ENCODE data around the gene IFT25.
A peak's percentile ranks its signal among the peaks of the same experiment; 100 is the strongest.

IFT25 gene

GRCh38 chr1:53946252-53947171 is 1.0 kb upstream of the IFT25 start, which contains the start of gene LRRC42:
Gene LRRC42, plus strand, starts transcription at chr1:53946350. Its CDS starts 5,650 bp downstream, at chr1:53952000.
- Histone ChIP-seq H3K9ac (ENCODE audit: low read depth in 1 of 2, low read length in 2 of 2) (peak within 1 kb of the TSS; percentile 80 to 85), H3K36me3 (ENCODE audit: control insufficient read depth in 1 of 2, insufficient read depth in 2 of 2, low read length in 2 of 2) (no peaks in the 10 kb centered on the region), H3K9me3 (ENCODE audit: control insufficient read depth in 1 of 2, low read length in 2 of 2) (no peaks in the 10 kb centered on the region), H3K27me3 (ENCODE audit: control insufficient read depth in 1 of 2, insufficient read depth in 2 of 2, low read length in 2 of 2) (no peaks in the 10 kb centered on the region), H3K4me3 (ENCODE audit: low read depth in 1 of 2, low read length in 2 of 2) (peak within 1 kb of the TSS; percentile 84 to 93), H3K4me1 (ENCODE audit: control insufficient read depth in 1 of 2, insufficient read depth in 2 of 2, low read length in 2 of 2) (peaks cover 13 to 16% of the 10 kb centered on the region in 2 donors), H3K27ac (ENCODE audit: low read depth, low read length) (peak within 1 kb of the TSS; percentile 81)

- Histone ChIP-seq H3K4me1 (ENCODE audit: control insufficient read depth in 1 of 2, insufficient read depth in 2 of 2, low read length in 2 of 2) (peaks cover 13 to 16% of the 10 kb centered on the region in 2 donors), H3K9me3 (ENCODE audit: control insufficient read depth in 1 of 2, low read length in 2 of 2) (no peaks in the 10 kb centered on the region), H3K36me3 (ENCODE audit: control insufficient read depth in 1 of 2, insufficient read depth in 2 of 2, low read length in 2 of 2) (no peaks in the 10 kb centered on the region)
Measured at GRCh38 chr1:53945183-53945432, 391 bp downstream of the IFT25 start.

GRCh38 chr1:53944469-53945182 is 873 bp downstream of the IFT25 start:
- Histone ChIP-seq H3K27ac (ENCODE audit: low read depth, low read length) (no peak overlapping the region), H3K9me3 (ENCODE audit: control insufficient read depth in 1 of 2, low read length in 2 of 2) (no peaks in the 10 kb centered on the region)

More at GRCh38 chr1:53945183-53945432, 391 bp downstream of the IFT25 start:
- peak overlapping the region; percentile 80 to 85 for H3K9ac ChIP-seq (ENCODE audit: low read depth in 1 of 2, low read length in 2 of 2)
- peak overlapping the region; percentile 84 to 93 for H3K4me3 ChIP-seq (ENCODE audit: low read depth in 1 of 2, low read length in 2 of 2)
- peak overlapping the region; percentile 78 for H3K27ac ChIP-seq (ENCODE audit: low read depth, low read length)
- H3K27me3 ChIP-seq (ENCODE audit: control insufficient read depth in 1 of 2, insufficient read depth in 2 of 2, low read length in 2 of 2), result no peaks in the 10 kb centered on the region

GRCh38 chr1:53943490-53944043 is 1.9 kb downstream of the IFT25 start:
- Histone ChIP-seq H3K4me1 (ENCODE audit: control insufficient read depth in 1 of 2, insufficient read depth in 2 of 2, low read length in 2 of 2) (peaks cover 13 to 16% of the 10 kb centered on the region in 2 donors), H3K36me3 (ENCODE audit: control insufficient read depth in 1 of 2, insufficient read depth in 2 of 2, low read length in 2 of 2) (no peaks in the 10 kb centered on the region), H3K27ac (ENCODE audit: low read depth, low read length) (no peak overlapping the region), H3K27me3 (ENCODE audit: control insufficient read depth in 1 of 2, insufficient read depth in 2 of 2, low read length in 2 of 2) (no peaks in the 10 kb centered on the region), H3K9me3 (ENCODE audit: control insufficient read depth in 1 of 2, low read length in 2 of 2) (no peaks in the 10 kb centered on the region), H3K4me3 (ENCODE audit: low read depth in 1 of 2, low read length in 2 of 2) (no peak overlapping the region), H3K9ac (ENCODE audit: low read depth in 1 of 2, low read length in 2 of 2) (no peak overlapping the region)

More at GRCh38 chr1:53944469-53945182, 873 bp downstream of the IFT25 start:
- no peaks in the 10 kb centered on the region for H3K27me3 ChIP-seq (ENCODE audit: control insufficient read depth in 1 of 2, insufficient read depth in 2 of 2, low read length in 2 of 2)
- peaks cover 13 to 16% of the 10 kb centered on the region in 2 donors for H3K4me1 ChIP-seq (ENCODE audit: control insufficient read depth in 1 of 2, insufficient read depth in 2 of 2, low read length in 2 of 2)
- peak overlapping the region; percentile 80 to 85 for H3K9ac ChIP-seq (ENCODE audit: low read depth in 1 of 2, low read length in 2 of 2)
- H3K36me3 ChIP-seq (ENCODE audit: control insufficient read depth in 1 of 2, insufficient read depth in 2 of 2, low read length in 2 of 2), result no peaks in the 10 kb centered on the region
- peak overlapping the region; percentile 84 to 93 for H3K4me3 ChIP-seq (ENCODE audit: low read depth in 1 of 2, low read length in 2 of 2)

- Histone ChIP-seq H3K9me3 (ENCODE audit: control insufficient read depth in 1 of 2, low read length in 2 of 2) (no peaks in the 10 kb centered on the region), H3K27me3 (ENCODE audit: control insufficient read depth in 1 of 2, insufficient read depth in 2 of 2, low read length in 2 of 2) (no peaks in the 10 kb centered on the region), H3K4me3 (ENCODE audit: low read depth in 1 of 2, low read length in 2 of 2) (no peak overlapping the region), H3K9ac (ENCODE audit: low read depth in 1 of 2, low read length in 2 of 2) (no peak overlapping the region), H3K36me3 (ENCODE audit: control insufficient read depth in 1 of 2, insufficient read depth in 2 of 2, low read length in 2 of 2) (no peaks in the 10 kb centered on the region), H3K27ac (ENCODE audit: low read depth, low read length) (no peak overlapping the region), H3K4me1 (ENCODE audit: control insufficient read depth in 1 of 2, insufficient read depth in 2 of 2, low read length in 2 of 2) (peaks cover 13 to 16% of the 10 kb centered on the region in 2 donors)
Measured at GRCh38 chr1:53943090-53943489, 2.4 kb downstream of the IFT25 start.

- H3K9ac ChIP-seq (ENCODE audit: low read depth in 1 of 2, low read length in 2 of 2), result no peak overlapping the region
- peaks cover 11 to 14% of the 10 kb centered on the region in 2 donors for H3K4me1 ChIP-seq (ENCODE audit: control insufficient read depth in 1 of 2, insufficient read depth in 2 of 2, low read length in 2 of 2)
- no peaks in the 10 kb centered on the region for H3K9me3 ChIP-seq (ENCODE audit: control insufficient read depth in 1 of 2, low read length in 2 of 2)
- H3K27me3 ChIP-seq (ENCODE audit: control insufficient read depth in 1 of 2, insufficient read depth in 2 of 2, low read length in 2 of 2), result no peaks in the 10 kb centered on the region
- H3K27ac ChIP-seq (ENCODE audit: low read depth, low read length), result no peak overlapping the region
- H3K36me3 ChIP-seq (ENCODE audit: control insufficient read depth in 1 of 2, insufficient read depth in 2 of 2, low read length in 2 of 2), result no peaks in the 10 kb centered on the region
- no peak overlapping the region for H3K4me3 ChIP-seq (ENCODE audit: low read depth in 1 of 2, low read length in 2 of 2)
Measured at GRCh38 chr1:53942127-53942957, 3.2 kb downstream of the IFT25 start.

- H3K4me1 ChIP-seq (ENCODE audit: control insufficient read depth in 1 of 2, insufficient read depth in 2 of 2, low read length in 2 of 2), result no peaks in the 10 kb centered on the region
- H3K36me3 ChIP-seq (ENCODE audit: control insufficient read depth in 1 of 2, insufficient read depth in 2 of 2, low read length in 2 of 2), result peaks cover 0 to 5% of the 10 kb centered on the region in 2 donors
- no peak overlapping the region for H3K9ac ChIP-seq (ENCODE audit: low read depth in 1 of 2, low read length in 2 of 2)
- no peaks in the 10 kb centered on the region for H3K27me3 ChIP-seq (ENCODE audit: control insufficient read depth in 1 of 2, insufficient read depth in 2 of 2, low read length in 2 of 2)
- no peak overlapping the region for H3K4me3 ChIP-seq (ENCODE audit: low read depth in 1 of 2, low read length in 2 of 2)
- H3K27ac ChIP-seq (ENCODE audit: low read depth, low read length), result no peak overlapping the region
- peaks cover 5 to 11% of the 10 kb centered on the region in 2 donors for H3K9me3 ChIP-seq (ENCODE audit: control insufficient read depth in 1 of 2, low read length in 2 of 2)
Measured at GRCh38 chr1:53938136-53938830, 7.2 kb downstream of the IFT25 start.

- H3K4me3 ChIP-seq (ENCODE audit: low read depth in 1 of 2, low read length in 2 of 2), result no peak overlapping the region
- H3K9me3 ChIP-seq (ENCODE audit: control insufficient read depth in 1 of 2, low read length in 2 of 2), result peaks cover 5 to 14% of the 10 kb centered on the region in 2 donors
- H3K27me3 ChIP-seq (ENCODE audit: control insufficient read depth in 1 of 2, insufficient read depth in 2 of 2, low read length in 2 of 2), result no peaks in the 10 kb centered on the region
- H3K4me1 ChIP-seq (ENCODE audit: control insufficient read depth in 1 of 2, insufficient read depth in 2 of 2, low read length in 2 of 2), result no peaks in the 10 kb centered on the region
- no peak overlapping the region for H3K27ac ChIP-seq (ENCODE audit: low read depth, low read length)
- no peak overlapping the region for H3K9ac ChIP-seq (ENCODE audit: low read depth in 1 of 2, low read length in 2 of 2)
- peaks cover 0 to 5% of the 10 kb centered on the region in 2 donors for H3K36me3 ChIP-seq (ENCODE audit: control insufficient read depth in 1 of 2, insufficient read depth in 2 of 2, low read length in 2 of 2)
Measured at GRCh38 chr1:53936430-53936829, 9.1 kb downstream of the IFT25 start.

- Histone ChIP-seq H3K27me3 (ENCODE audit: control insufficient read depth in 1 of 2, insufficient read depth in 2 of 2, low read length in 2 of 2) (no peaks in the 10 kb centered on the region), H3K4me3 (ENCODE audit: low read depth in 1 of 2, low read length in 2 of 2) (no peak overlapping the region), H3K36me3 (ENCODE audit: control insufficient read depth in 1 of 2, insufficient read depth in 2 of 2, low read length in 2 of 2) (peaks cover 3 to 6% of the 10 kb centered on the region in 2 donors), H3K9me3 (ENCODE audit: control insufficient read depth in 1 of 2, low read length in 2 of 2) (peaks cover 5 to 14% of the 10 kb centered on the region in 2 donors), H3K27ac (ENCODE audit: low read depth, low read length) (no peak overlapping the region), H3K9ac (ENCODE audit: low read depth in 1 of 2, low read length in 2 of 2) (no peak overlapping the region), H3K4me1 (ENCODE audit: control insufficient read depth in 1 of 2, insufficient read depth in 2 of 2, low read length in 2 of 2) (no peaks in the 10 kb centered on the region)
Measured at GRCh38 chr1:53934170-53934765, 11.2 kb downstream of the IFT25 start.

Measured in duodenal mucosa (tissue), 2 donors.